GM13976 (cell line): ENCODE results near the gene UBAC2.

Source experiments
- DNase-seq: peaks from one replicate; pipeline ENCODE4 v3.0.0; 2012; ENCODE audit warnings: low spot score
- in situ Hi-C: fragments of 300-500 bp; cut with MboI; formaldehyde crosslinking; loops from one replicate; pipeline ENCODE4 v1.12.0; 2022; ENCODE audit warnings: low sequenced_read_pairs, mixed read lengths, inconsistent platforms; ENCODE audit not compliant: unreplicated experiment
- TF ChIP-seq, protein P1 (sequence below): IDR thresholded peaks from 2 replicates; pipeline ENCODE4 v1.5.1; 2012; ENCODE audit warnings: borderline replicate concordance, mild to moderate bottlenecking; ENCODE audit not compliant: insufficient read depth; ENCODE audit errors: extremely low read depth, missing control alignments, control extremely low read depth

The UBAC2 gene

DNA sequence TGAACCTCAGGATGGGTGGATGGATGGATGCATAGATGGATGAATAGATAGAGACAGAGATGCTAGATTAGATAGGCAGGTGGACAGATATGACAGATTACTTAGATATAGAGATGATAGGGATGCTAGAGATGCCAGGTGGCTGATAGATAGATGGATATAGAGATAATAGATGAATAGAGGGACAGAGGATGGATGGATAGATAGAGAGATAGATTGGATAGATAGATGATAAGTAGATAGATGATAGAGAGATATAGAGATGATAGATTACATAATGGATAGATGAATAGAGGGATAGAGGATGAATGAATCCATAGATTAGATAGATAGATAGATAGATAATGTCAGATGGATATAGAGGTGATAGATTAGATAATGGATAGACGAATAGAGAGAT lies 212.2 kb downstream of the UBAC2 start:
- in situ Hi-C loops: no loop called here

DNA sequence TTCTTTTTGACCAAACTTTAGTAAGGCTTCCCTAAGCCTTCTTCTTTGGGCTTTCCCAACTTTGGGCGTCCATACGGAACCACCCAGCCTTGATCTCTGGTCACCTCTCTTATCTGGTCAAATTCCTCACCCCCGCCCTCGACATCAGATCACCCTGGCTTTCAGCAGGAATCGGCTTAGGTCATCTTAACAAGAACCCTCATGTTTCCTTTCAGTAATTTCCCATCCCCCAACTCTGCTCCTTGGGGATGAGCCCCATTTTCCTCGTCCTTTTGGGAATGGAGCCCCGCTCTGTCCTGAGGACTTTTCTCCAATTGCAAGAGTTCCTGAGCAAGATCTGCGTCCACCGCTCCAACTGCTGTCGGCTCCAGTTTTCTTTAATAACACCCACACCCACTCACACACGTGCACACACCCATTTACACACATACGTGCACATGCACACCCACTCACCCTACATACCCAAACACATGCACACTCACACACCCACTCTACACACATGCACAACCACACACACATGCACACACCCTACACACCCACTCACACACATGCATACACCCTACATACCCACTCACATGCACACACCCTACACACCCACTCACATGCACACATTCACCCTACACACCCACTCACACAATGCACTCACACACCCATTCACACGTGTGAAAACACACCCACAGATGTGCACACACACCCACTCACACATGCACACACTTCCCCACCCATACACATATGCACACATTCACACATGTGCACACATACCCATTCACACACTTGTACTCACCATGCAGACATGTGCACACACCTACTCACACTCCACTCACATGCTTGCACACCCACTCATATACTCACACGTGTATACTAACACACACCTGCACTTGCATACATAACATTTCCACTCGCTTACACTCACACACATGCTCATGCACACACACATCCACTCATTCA lies 213.7 kb downstream of the UBAC2 start:
- TF ChIP-seq, protein P1, sequence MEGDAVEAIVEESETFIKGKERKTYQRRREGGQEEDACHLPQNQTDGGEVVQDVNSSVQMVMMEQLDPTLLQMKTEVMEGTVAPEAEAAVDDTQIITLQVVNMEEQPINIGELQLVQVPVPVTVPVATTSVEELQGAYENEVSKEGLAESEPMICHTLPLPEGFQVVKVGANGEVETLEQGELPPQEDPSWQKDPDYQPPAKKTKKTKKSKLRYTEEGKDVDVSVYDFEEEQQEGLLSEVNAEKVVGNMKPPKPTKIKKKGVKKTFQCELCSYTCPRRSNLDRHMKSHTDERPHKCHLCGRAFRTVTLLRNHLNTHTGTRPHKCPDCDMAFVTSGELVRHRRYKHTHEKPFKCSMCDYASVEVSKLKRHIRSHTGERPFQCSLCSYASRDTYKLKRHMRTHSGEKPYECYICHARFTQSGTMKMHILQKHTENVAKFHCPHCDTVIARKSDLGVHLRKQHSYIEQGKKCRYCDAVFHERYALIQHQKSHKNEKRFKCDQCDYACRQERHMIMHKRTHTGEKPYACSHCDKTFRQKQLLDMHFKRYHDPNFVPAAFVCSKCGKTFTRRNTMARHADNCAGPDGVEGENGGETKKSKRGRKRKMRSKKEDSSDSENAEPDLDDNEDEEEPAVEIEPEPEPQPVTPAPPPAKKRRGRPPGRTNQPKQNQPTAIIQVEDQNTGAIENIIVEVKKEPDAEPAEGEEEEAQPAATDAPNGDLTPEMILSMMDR: no peak
- no peak for DNase-seq

More for the DNA sequence above, 212.2 kb downstream of the UBAC2 start:
- TF ChIP-seq, protein P1: no peak
- no peak for DNase-seq

DNA sequence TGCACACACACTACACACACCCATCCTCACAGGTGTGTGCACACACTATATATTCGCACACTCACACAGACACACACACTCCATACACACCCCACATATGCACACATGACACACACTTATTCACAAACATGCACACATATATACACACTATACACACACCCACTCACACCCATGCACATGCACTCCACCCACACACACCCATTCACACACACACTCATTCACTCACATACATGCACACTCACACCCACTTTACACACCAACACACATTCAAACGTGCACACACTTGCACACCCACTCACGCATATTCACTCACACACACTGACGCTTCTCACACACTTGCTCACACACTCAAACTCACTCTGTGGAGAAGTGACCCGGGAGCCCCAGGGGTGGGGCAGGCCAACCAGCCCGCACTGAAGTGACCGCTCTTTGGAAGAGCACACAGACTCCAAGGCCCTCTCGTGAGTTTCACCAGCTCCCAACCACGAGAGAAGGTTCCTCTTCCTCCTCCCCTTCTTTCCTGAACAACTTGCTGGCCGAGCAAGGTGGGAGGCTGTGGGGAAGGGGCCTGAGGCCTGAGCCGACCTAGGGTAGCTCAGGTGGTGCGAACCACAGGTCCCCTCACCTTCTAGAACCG lies 214.5 kb downstream of the UBAC2 start:
- TF ChIP-seq, protein P1: no peak
- DNase-seq: no peak
- in situ Hi-C loops: no loop called here

More for the DNA sequence above, 213.7 kb downstream of the UBAC2 start:
- in situ Hi-C loops: no loop called here

DNA sequence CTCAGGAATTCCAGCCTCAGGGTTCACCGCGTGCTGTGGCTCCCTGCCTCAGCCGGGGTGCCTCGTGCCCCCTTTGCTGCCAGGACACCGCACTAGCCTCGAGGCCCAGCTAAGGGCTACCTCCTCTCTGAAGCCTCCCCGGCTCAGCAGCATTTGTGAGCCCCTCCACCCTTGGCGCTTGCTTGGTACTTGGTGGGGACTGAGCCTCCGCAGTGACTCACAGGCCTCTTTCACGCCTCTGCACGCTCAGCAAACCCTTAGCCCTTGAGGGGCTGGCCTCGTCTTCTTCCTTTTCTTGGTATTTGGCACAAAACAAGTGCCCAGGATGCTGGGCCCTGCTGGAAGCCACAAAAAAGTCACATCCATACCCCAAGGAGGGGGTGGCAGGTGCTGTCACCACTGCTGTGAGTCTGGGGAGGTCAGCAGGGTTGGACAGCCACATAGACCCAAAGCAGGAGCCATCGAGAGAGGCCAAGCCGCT lies 215.2 kb downstream of the UBAC2 start:
- in situ Hi-C loops: no loop called here
- TF ChIP-seq, protein P1: no peak
- no peak for DNase-seq

DNA sequence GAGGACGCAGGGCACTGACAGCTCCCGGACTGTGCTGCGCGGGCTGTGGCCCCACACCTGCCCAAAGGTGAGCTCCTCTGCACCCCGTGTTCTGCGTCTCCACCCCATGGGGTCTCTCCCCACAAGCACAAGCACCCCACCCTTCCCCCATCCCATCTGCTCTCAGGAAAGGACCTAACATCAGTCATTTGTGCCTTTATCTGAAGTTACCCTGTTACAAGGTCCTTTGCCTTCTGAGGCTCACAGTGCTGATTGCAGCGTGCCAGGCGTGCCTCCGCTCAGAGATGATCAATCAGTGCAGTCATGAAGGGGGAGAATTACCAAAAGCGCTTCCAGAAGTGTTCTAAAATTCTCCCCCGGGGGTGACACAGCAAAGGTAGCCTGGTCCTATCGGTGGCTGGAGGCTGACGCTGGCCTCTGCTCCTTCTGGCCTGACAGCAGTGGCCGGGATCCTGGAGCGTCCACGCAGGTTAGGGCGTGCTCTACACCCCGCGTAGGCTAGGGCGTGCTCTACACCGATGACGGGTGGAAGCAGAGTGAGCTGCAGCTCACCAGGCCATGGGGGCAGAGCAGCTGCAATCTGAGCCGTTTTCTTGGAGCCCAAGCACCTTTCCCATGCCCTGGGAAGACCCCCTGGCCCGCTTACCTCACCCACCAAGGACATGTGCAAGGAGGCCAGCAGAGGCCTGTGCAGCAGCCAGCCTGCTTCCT lies 215.9 kb downstream of the UBAC2 start:
- no peak for DNase-seq
- TF ChIP-seq, protein P1: no peak
- in situ Hi-C loops: no loop called here
